Measurements from ENCODE around the gene ZNF470.

Gene ZNF470

GRCh38 chr19:56603829-56604228 lies 36.6 kb downstream of the ZNF470 start:
- Histone ChIP-seq H3K36me3 (ENCODE audit: control insufficient read depth in 1 of 2, insufficient read depth in 2 of 2, low read depth in 1 of 2, low read length in 2 of 2) (peaks cover 31 to 57% of the 10 kb centered on the region in 2 experiments), H3K4me3 (ENCODE audit: insufficient read depth in 1 of 2, low read depth in 1 of 2, low read length in 2 of 2) (no peak overlapping the region), H3K79me1 (replicated peaks; ENCODE audit: low read length, poor library complexity, severe bottlenecking) (peaks cover 48% of the 10 kb centered on the region), H3K23ac (ENCODE audit: low read length in 2 of 2) (no peak overlapping the region), H3K27me3 (ENCODE audit: control insufficient read depth in 1 of 2, insufficient read depth in 1 of 2, low read length in 2 of 2) (no peaks in the 10 kb centered on the region), H3K9ac (ENCODE audit: low read length) (no peak overlapping the region), H2BK12ac (ENCODE audit: low read length in 2 of 2) (no peak overlapping the region), H3K9me3 (ENCODE audit: control insufficient read depth, low read length) (peaks cover 88% of the 10 kb centered on the region), H3K4ac (ENCODE audit: low read depth in 1 of 2, low read length in 2 of 2) (no peak overlapping the region), H2BK15ac (ENCODE audit: low read depth, poor library complexity, severe bottlenecking) (no peak overlapping the region), H4K8ac (ENCODE audit: low read length) (no peak overlapping the region), H3K27ac (ENCODE audit: low read length, poor library complexity, severe bottlenecking) (no peak overlapping the region), H2BK120ac (ENCODE audit: low read depth, low read length) (no peak overlapping the region), H2AK5ac (ENCODE audit: low read length, severe bottlenecking) (no peak overlapping the region), H4K91ac (ENCODE audit: low read length) (no peak overlapping the region), H3K14ac (ENCODE audit: low read length in 2 of 2) (no peak overlapping the region), H2BK5ac (ENCODE audit: low read depth, low read length, poor library complexity, severe bottlenecking) (no peak overlapping the region), H3K4me1 (ENCODE audit: control insufficient read depth, insufficient read depth, low read depth, low read length) (no peaks in the 10 kb centered on the region), H3K4me2 (ENCODE audit: low read length, poor library complexity, severe bottlenecking) (no peak overlapping the region), H3K18ac (ENCODE audit: low read depth in 1 of 2, low read length in 2 of 2) (no peak overlapping the region), H2AFZ (ENCODE audit: low read depth, low read length) (no peak overlapping the region)
- WGBS: 97% methylated on average over 5 of the region's 6 CpGs
- DNase-seq: no peak

GRCh38 chr19:56608274-56608964 lies 41.2 kb downstream of the ZNF470 start:
- no peak overlapping the region for H2BK5ac ChIP-seq (ENCODE audit: low read depth, low read length, poor library complexity, severe bottlenecking)
- no peaks in the 10 kb centered on the region for H3K4me1 ChIP-seq (ENCODE audit: control insufficient read depth, insufficient read depth, low read depth, low read length)

GRCh38 chr19:56611288-56611687 lies 44.0 kb downstream of the ZNF470 start:
- Histone ChIP-seq H3K4me2 (ENCODE audit: low read length, poor library complexity, severe bottlenecking) (no peak overlapping the region), H3K27me3 (ENCODE audit: control insufficient read depth in 1 of 2, insufficient read depth in 1 of 2, low read length in 2 of 2) (no peaks in the 10 kb centered on the region), H4K8ac (ENCODE audit: low read length) (no peak overlapping the region), H3K4ac (ENCODE audit: low read depth in 1 of 2, low read length in 2 of 2) (no peak overlapping the region), H3K14ac (ENCODE audit: low read length in 2 of 2) (no peak overlapping the region), H2BK15ac (ENCODE audit: low read depth, poor library complexity, severe bottlenecking) (no peak overlapping the region), H2AK5ac (ENCODE audit: low read length, severe bottlenecking) (no peak overlapping the region), H3K36me3 (ENCODE audit: control insufficient read depth in 1 of 2, insufficient read depth in 2 of 2, low read depth in 1 of 2, low read length in 2 of 2) (peaks cover 21 to 36% of the 10 kb centered on the region in 2 experiments), H3K23ac (ENCODE audit: low read length in 2 of 2) (no peak overlapping the region), H3K9me3 (ENCODE audit: control insufficient read depth, low read length) (peaks cover 95% of the 10 kb centered on the region), H2BK12ac (ENCODE audit: low read length in 2 of 2) (no peak overlapping the region), H3K27ac (ENCODE audit: low read length, poor library complexity, severe bottlenecking) (no peak overlapping the region), H3K18ac (ENCODE audit: low read depth in 1 of 2, low read length in 2 of 2) (no peak overlapping the region), H3K79me1 (replicated peaks; ENCODE audit: low read length, poor library complexity, severe bottlenecking) (peaks cover 45% of the 10 kb centered on the region), H2AFZ (ENCODE audit: low read depth, low read length) (no peak overlapping the region), H4K91ac (ENCODE audit: low read length) (no peak overlapping the region), H3K4me3 (ENCODE audit: insufficient read depth in 1 of 2, low read depth in 1 of 2, low read length in 2 of 2) (no peak overlapping the region), H3K9ac (ENCODE audit: low read length) (no peak overlapping the region), H2BK120ac (ENCODE audit: low read depth, low read length) (no peak overlapping the region), H2BK5ac (ENCODE audit: low read depth, low read length, poor library complexity, severe bottlenecking) (no peak overlapping the region), H3K4me1 (ENCODE audit: control insufficient read depth, insufficient read depth, low read depth, low read length) (no peaks in the 10 kb centered on the region)
- no peak for DNase-seq
- WGBS: 75% methylated on average over 4 of the region's 8 CpGs

More at GRCh38 chr19:56608274-56608964, 41.2 kb downstream of the ZNF470 start:
- Histone ChIP-seq H4K8ac (ENCODE audit: low read length) (no peak overlapping the region), H2BK120ac (ENCODE audit: low read depth, low read length) (no peak overlapping the region), H3K79me1 (replicated peaks; ENCODE audit: low read length, poor library complexity, severe bottlenecking) (peaks cover 54% of the 10 kb centered on the region), H3K23ac (ENCODE audit: low read length in 2 of 2) (no peak overlapping the region), H3K14ac (ENCODE audit: low read length in 2 of 2) (no peak overlapping the region), H3K18ac (ENCODE audit: low read depth in 1 of 2, low read length in 2 of 2) (no peak overlapping the region), H3K9ac (ENCODE audit: low read length) (no peak overlapping the region), H3K4me2 (ENCODE audit: low read length, poor library complexity, severe bottlenecking) (no peak overlapping the region), H3K9me3 (ENCODE audit: control insufficient read depth, low read length) (peaks cover 96% of the 10 kb centered on the region), H3K4ac (ENCODE audit: low read depth in 1 of 2, low read length in 2 of 2) (no peak overlapping the region), H3K36me3 (ENCODE audit: control insufficient read depth in 1 of 2, insufficient read depth in 2 of 2, low read depth in 1 of 2, low read length in 2 of 2) (peaks cover 34 to 38% of the 10 kb centered on the region in 2 experiments), H2BK12ac (ENCODE audit: low read length in 2 of 2) (no peak overlapping the region), H3K4me3 (ENCODE audit: insufficient read depth in 1 of 2, low read depth in 1 of 2, low read length in 2 of 2) (no peak overlapping the region), H3K27me3 (ENCODE audit: control insufficient read depth in 1 of 2, insufficient read depth in 1 of 2, low read length in 2 of 2) (no peaks in the 10 kb centered on the region), H3K27ac (ENCODE audit: low read length, poor library complexity, severe bottlenecking) (no peak overlapping the region), H4K91ac (ENCODE audit: low read length) (no peak overlapping the region), H2BK15ac (ENCODE audit: low read depth, poor library complexity, severe bottlenecking) (no peak overlapping the region), H2AK5ac (ENCODE audit: low read length, severe bottlenecking) (no peak overlapping the region), H2AFZ (ENCODE audit: low read depth, low read length) (no peak overlapping the region)
- DNase-seq: no peak
- WGBS: 93% methylated on average over 8 of the region's 8 CpGs

GRCh38 chr19:56612737-56613136 lies 45.5 kb downstream of the ZNF470 start:
- Histone ChIP-seq H2BK120ac (ENCODE audit: low read depth, low read length) (no peak overlapping the region), H2AFZ (ENCODE audit: low read depth, low read length) (no peak overlapping the region), H3K4me2 (ENCODE audit: low read length, poor library complexity, severe bottlenecking) (no peak overlapping the region), H3K14ac (ENCODE audit: low read length in 2 of 2) (no peak overlapping the region), H3K27ac (ENCODE audit: low read length, poor library complexity, severe bottlenecking) (no peak overlapping the region), H3K36me3 (ENCODE audit: control insufficient read depth in 1 of 2, insufficient read depth in 2 of 2, low read depth in 1 of 2, low read length in 2 of 2) (peaks cover 25 to 36% of the 10 kb centered on the region in 2 experiments), H3K23ac (ENCODE audit: low read length in 2 of 2) (no peak overlapping the region), H3K4me3 (ENCODE audit: insufficient read depth in 1 of 2, low read depth in 1 of 2, low read length in 2 of 2) (no peak overlapping the region), H3K4me1 (ENCODE audit: control insufficient read depth, insufficient read depth, low read depth, low read length) (no peaks in the 10 kb centered on the region), H3K79me1 (replicated peaks; ENCODE audit: low read length, poor library complexity, severe bottlenecking) (peaks cover 43% of the 10 kb centered on the region), H2BK5ac (ENCODE audit: low read depth, low read length, poor library complexity, severe bottlenecking) (no peak overlapping the region), H4K91ac (ENCODE audit: low read length) (no peak overlapping the region), H3K9me3 (ENCODE audit: control insufficient read depth, low read length) (peaks cover 94% of the 10 kb centered on the region), H2AK5ac (ENCODE audit: low read length, severe bottlenecking) (no peak overlapping the region), H2BK12ac (ENCODE audit: low read length in 2 of 2) (no peak overlapping the region), H3K9ac (ENCODE audit: low read length) (no peak overlapping the region), H3K18ac (ENCODE audit: low read depth in 1 of 2, low read length in 2 of 2) (no peak overlapping the region), H3K27me3 (ENCODE audit: control insufficient read depth in 1 of 2, insufficient read depth in 1 of 2, low read length in 2 of 2) (no peaks in the 10 kb centered on the region), H4K8ac (ENCODE audit: low read length) (no peak overlapping the region), H3K4ac (ENCODE audit: low read depth in 1 of 2, low read length in 2 of 2) (no peak overlapping the region), H2BK15ac (ENCODE audit: low read depth, poor library complexity, severe bottlenecking) (no peak overlapping the region)
- WGBS: 98% methylated on average over 2 of the region's 2 CpGs
- DNase-seq: no peak
